Left colon (tissue), 2 donors: ENCODE measurements around the gene AACS. TPM values are rescaled to one million over a fixed set of nuclear protein-coding genes. Genes with fewer than 3 reads are reported as not detected.

Experiments
- ATAC-seq: fragments of 200-7000 bp; cut with Tn5 transposase; one replicate; pipeline ENCODE4 v1.9.1; 2020; ENCODE audit warnings: mild to moderate bottlenecking, moderate library complexity
- DNase-seq, 2 donors: peaks; one replicate each; pipeline ENCODE4 v3.0.0-alpha.2; 2020
- intact Hi-C, 2 donors: fragments of 100-400 bp; cut with DNase I in 1 of 2; cut with micrococcal nuclease in 1 of 2; formaldehyde crosslinking; loops; one replicate each; pipeline versions ENCODE4 v1.11.2 to v1.14.0; 2022; cut with DNase I, micrococcal nuclease
- total RNA-seq, 2 donors: library from RNA; stranded (reverse); fragmentation: NEBNext Ultra II Directional; extraction: Animal tissue kit (Norgen Biotek cat#: 25700); gene quantifications; one replicate each; pipeline ENCODE4 v1.2.1, GENCODE V29; 2021
- donor health status: DM: no; HTN: no; CAD: no.
- donor health status: DM: yes; HTN: yes; CAD: no.

The AACS gene
- total RNA-seq, 2 donors from 2014 or later = 43.8 to 69.0 TPM

- intact Hi-C loops = no loop called here
- DNase-seq (no peak), ATAC-seq (no peak)
These were observed 102.4 kb downstream of the AACS start for GRCh38 chr12:125167658-125168057.

- intact Hi-C loops = no loop called here
- DNase-seq (no peak), ATAC-seq (no peak)
These were observed 104.2 kb downstream of the AACS start for GRCh38 chr12:125169451-125169850.

- ATAC-seq = no peak
- intact Hi-C loops = no loop called here
- no peak for DNase-seq
These were observed 104.6 kb downstream of the AACS start for GRCh38 chr12:125169870-125170269.

- ATAC-seq (no peak), DNase-seq (no peak)
- intact Hi-C loops = no loop called here
These were observed 106.0 kb downstream of the AACS start for GRCh38 chr12:125171267-125171666.

GRCh38 chr12:125172231-125172850 is 107.1 kb downstream of the AACS start:
- intact Hi-C loops = no loop called here
- DNase-seq = no peak
- no peak for ATAC-seq

- no peak for DNase-seq
- ATAC-seq = no peak
- intact Hi-C loops = no loop called here
These were observed 110.3 kb downstream of the AACS start for GRCh38 chr12:125175576-125175975.

- ATAC-seq (no peak), DNase-seq (no peak)
- intact Hi-C loops = no loop called here
These were observed 113.0 kb downstream of the AACS start for GRCh38 chr12:125178222-125178621.

- DNase-seq (no peak), ATAC-seq (no peak)
- intact Hi-C loops = no loop called here
These were observed 114.9 kb downstream of the AACS start for GRCh38 chr12:125180144-125180543.

- DNase-seq (no peak), ATAC-seq (no peak)
- intact Hi-C loops = no loop called here
These were observed 115.9 kb downstream of the AACS start for GRCh38 chr12:125181107-125181506.

GRCh38 chr12:125183187-125184067 is 118.2 kb downstream of the AACS start:
- DNase-seq = peak; percentile 50 to 83
- peak; percentile 72 for ATAC-seq
- intact Hi-C loops = no loop called here

GRCh38 chr12:125184213-125184967 is 119.2 kb downstream of the AACS start:
- no peak for DNase-seq
- intact Hi-C loops = no loop called here
- ATAC-seq = no peak

- intact Hi-C loops = no loop called here
- ATAC-seq = peak; percentile 3
- no peak for DNase-seq
These were observed 120.1 kb downstream of the AACS start for GRCh38 chr12:125185311-125185739.

GRCh38 chr12:125185740-125186470 is 120.7 kb downstream of the AACS start, which contains the start of gene TMEM132B:
Gene TMEM132B, plus strand, starts transcription at chr12:125186386.
- ATAC-seq (peak; percentile 92), DNase-seq (peak; percentile 79 to 80)
- intact Hi-C loops = no loop called here

- intact Hi-C loops = no loop called here
- peak; percentile 29 for ATAC-seq
- no peak for DNase-seq
These were observed 121.4 kb downstream of the AACS start for GRCh38 chr12:125186471-125187147.

- intact Hi-C loops = no loop called here
- ATAC-seq (no peak), DNase-seq (no peak)
These were observed 122.0 kb downstream of the AACS start for GRCh38 chr12:125187148-125187745.

GRCh38 chr12:125187780-125188741 is 122.8 kb downstream of the AACS start:
- DNase-seq = no peak
- intact Hi-C loops = no loop called here
- no peak for ATAC-seq

- DNase-seq (no peak), ATAC-seq (no peak)
- intact Hi-C loops = no loop called here
These were observed 123.8 kb downstream of the AACS start for GRCh38 chr12:125189015-125189414.
